GM12875 (cell line): ENCODE results near the gene DPY30.

Experiments
- H3K4me3 ChIP-seq: one replicate; pipeline ENCODE4 v1.5.1; 2011; ENCODE audit warnings: low read depth, low read length, control low read depth
- CTCF ChIP-seq: IDR thresholded peaks from 2 replicates; pipeline ENCODE4 v1.5.1; 2011; ENCODE audit warnings: low read depth, mild to moderate bottlenecking, control low read depth, inconsistent platforms, low read length, moderate library complexity, borderline replicate concordance; ENCODE audit not compliant: insufficient read depth

Gene DPY30

GRCh38 chr2:32012872-32013271 is 26.7 kb downstream of the DPY30 start:
- no peak for TF ChIP-seq CTCF
- no peak overlapping the region for H3K4me3 ChIP-seq

- H3K4me3 ChIP-seq, result peak overlapping the region; percentile 69
- no peak for TF ChIP-seq CTCF
Measured at GRCh38 chr2:32011485-32011960, 28.1 kb downstream of the DPY30 start.

- peak within 1 kb of the TSS; percentile 97 for H3K4me3 ChIP-seq
- no peak for TF ChIP-seq CTCF
Measured at GRCh38 chr2:32010670-32011484, 28.7 kb downstream of the DPY30 start, which contains the start of gene MEMO1. TSS of gene MEMO1 (minus strand) at chr2:32011008. CDS start at chr2:32010247, 761 bp downstream.

GRCh38 chr2:32010280-32010669 is 29.3 kb downstream of the DPY30 start:
- H3K4me3 ChIP-seq, result peak overlapping the region; percentile 97

- peak overlapping the region; percentile 97 for H3K4me3 ChIP-seq
- no peak for TF ChIP-seq CTCF
Measured at GRCh38 chr2:32009516-32010256, 29.9 kb downstream of the DPY30 start.

- peak overlapping the region; percentile 97 for H3K4me3 ChIP-seq
- TF ChIP-seq CTCF, result no peak
Measured at GRCh38 chr2:32008805-32009515, 30.6 kb downstream of the DPY30 start.

GRCh38 chr2:32007121-32007391 is 32.5 kb downstream of the DPY30 start:
- no peak for TF ChIP-seq CTCF
- H3K4me3 ChIP-seq, result no peak overlapping the region
